GM12878 (cell line): Measurements from ENCODE around the gene ADAMTS5.

Experiments
- CBX3 ChIP-seq: fragments of 200-600 bp; sonication (generic); IDR thresholded peaks from 2 replicates; pipeline ENCODE4 v1.6.1; 2016; ENCODE audit warnings: low read depth, borderline replicate concordance
- E2F4 ChIP-seq: IDR thresholded peaks from 2 replicates; pipeline ENCODE4 v1.6.1; 2012; ENCODE audit warnings: low read depth, low read length, improper control_type of control experiment
- MEF2A ChIP-seq: IDR thresholded peaks from 2 replicates; pipeline ENCODE4 v1.6.1; 2011; ENCODE audit warnings: low read depth, mild to moderate bottlenecking, low read length, moderate library complexity; ENCODE audit not compliant: insufficient read depth
- POLR2AphosphoS5 ChIP-seq: IDR thresholded peaks from 2 replicates; pipeline ENCODE4 v1.6.1; 2011; ENCODE audit warnings: mild to moderate bottlenecking, low read length, inconsistent platforms
- SP1 ChIP-seq: IDR thresholded peaks from one replicate; pipeline ENCODE4 v1.6.1; 2011; ENCODE audit warnings: low read depth, low read length
- TARDBP ChIP-seq: IDR thresholded peaks from 2 replicates; pipeline ENCODE4 v1.6.1; 2016; ENCODE audit warnings: borderline replicate concordance

DNA sequence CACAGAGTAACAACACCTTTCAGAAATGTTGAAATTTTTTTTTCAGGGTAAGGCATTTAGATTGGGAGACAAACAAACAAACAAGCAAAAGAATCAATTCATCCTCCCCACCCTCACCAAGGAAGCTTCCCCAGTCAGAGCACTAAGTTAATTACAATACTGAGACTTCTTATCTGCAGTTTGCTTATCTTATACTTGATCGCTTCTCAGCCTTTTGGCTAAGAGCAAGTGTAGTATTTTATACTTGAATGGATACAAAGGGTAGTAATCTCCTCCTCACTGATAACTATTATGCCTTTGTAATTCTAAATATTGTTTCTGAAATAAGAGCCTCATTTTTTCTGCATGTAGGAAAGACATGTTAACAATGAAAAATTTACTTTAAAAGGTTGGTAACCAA lies 54.4 kb downstream of the ADAMTS5 start:
- TF ChIP-seq SP1 = no peak
- TF ChIP-seq CBX3 = no peak
- no peak for TF ChIP-seq MEF2A
- no peak for TF ChIP-seq TARDBP
- TF ChIP-seq E2F4 = no peak
- no peak for TF ChIP-seq POLR2AphosphoS5
